Activated naive CD8-positive, alpha-beta T cell treated with anti-CD3 and anti-CD28 coated beads for 36 hours (primary cell): ENCODE results near the gene GLT6D1. TPM values are rescaled to one million over a fixed set of nuclear protein-coding genes. Genes with fewer than 3 reads are reported as not detected.

Experiments used
- DNase-seq: peaks from one replicate; pipeline ENCODE4 v3.0.0; 2021
- H3K27ac Mint-ChIP-seq: one replicate; pipeline ENCODE4 v1.8.0; 2022; ENCODE audit warnings: mild to moderate bottlenecking, moderate library complexity, mixed read lengths
- H3K27me3 Mint-ChIP-seq: one replicate; pipeline ENCODE4 v1.8.0; 2022; ENCODE audit warnings: mild to moderate bottlenecking, mixed read lengths
- H3K36me3 Mint-ChIP-seq: one replicate; pipeline ENCODE4 v1.8.0; 2021; ENCODE audit warnings: mild to moderate bottlenecking, mixed read lengths
- H3K4me1 Mint-ChIP-seq: one replicate; pipeline ENCODE4 v1.8.0; 2021; ENCODE audit warnings: mixed read lengths
- H3K4me3 Mint-ChIP-seq: one replicate; pipeline ENCODE4 v1.8.0; 2022; ENCODE audit warnings: mild to moderate bottlenecking, moderate library complexity, mixed read lengths
- H3K9me3 Mint-ChIP-seq: one replicate; pipeline ENCODE4 v1.8.0; 2022; ENCODE audit warnings: mixed read lengths
- total RNA-seq, 2 experiments: library from RNA; stranded (reverse); gene quantifications; one replicate each; pipeline ENCODE4 v1.2.3, GENCODE V29; 2021

The GLT6D1 gene
- total RNA-seq, 2 experiments from 2014 or later, result not detected

- Mint-ChIP-seq H3K4me3 (no peak overlapping the region), H3K27ac (no peak overlapping the region), H3K4me1 (no peaks in the 10 kb centered on the region), H3K9me3 (no peaks in the 10 kb centered on the region), H3K27me3 (peaks cover 9% of the 10 kb centered on the region), H3K36me3 (no peaks in the 10 kb centered on the region)
- no peak for DNase-seq
Measured at GRCh38 chr9:135608999-135609317, 30.4 kb downstream of the GLT6D1 start.

GRCh38 chr9:135608294-135608998 is 30.9 kb downstream of the GLT6D1 start:
- Mint-ChIP-seq H3K4me3 (no peak overlapping the region), H3K4me1 (no peaks in the 10 kb centered on the region)
- DNase-seq, result no peak

GRCh38 chr9:135607401-135608293 is 31.7 kb downstream of the GLT6D1 start:
- Mint-ChIP-seq H3K4me1 (no peaks in the 10 kb centered on the region), H3K27ac (no peak overlapping the region), H3K9me3 (no peaks in the 10 kb centered on the region), H3K4me3 (no peak overlapping the region), H3K36me3 (no peaks in the 10 kb centered on the region), H3K27me3 (peaks cover 14% of the 10 kb centered on the region)
- DNase-seq, result no peak

More at GRCh38 chr9:135608294-135608998, 30.9 kb downstream of the GLT6D1 start:
- Mint-ChIP-seq H3K36me3 (no peaks in the 10 kb centered on the region), H3K27ac (no peak overlapping the region), H3K9me3 (no peaks in the 10 kb centered on the region), H3K27me3 (peaks cover 10% of the 10 kb centered on the region)

- H3K4me1 Mint-ChIP-seq, result no peaks in the 10 kb centered on the region
- H3K27me3 Mint-ChIP-seq, result peaks cover 15% of the 10 kb centered on the region
- H3K27ac Mint-ChIP-seq, result no peak overlapping the region
- H3K4me3 Mint-ChIP-seq, result no peak overlapping the region
- DNase-seq, result no peak
- no peaks in the 10 kb centered on the region for H3K36me3 Mint-ChIP-seq
- no peaks in the 10 kb centered on the region for H3K9me3 Mint-ChIP-seq
Measured at GRCh38 chr9:135606885-135607259, 32.5 kb downstream of the GLT6D1 start.

GRCh38 chr9:135605238-135605781 is 34.0 kb downstream of the GLT6D1 start:
- H3K4me1 Mint-ChIP-seq, result no peaks in the 10 kb centered on the region
- H3K9me3 Mint-ChIP-seq, result no peaks in the 10 kb centered on the region
- H3K27ac Mint-ChIP-seq, result no peak overlapping the region
- peaks cover 18% of the 10 kb centered on the region for H3K27me3 Mint-ChIP-seq
- no peaks in the 10 kb centered on the region for H3K36me3 Mint-ChIP-seq
- no peak overlapping the region for H3K4me3 Mint-ChIP-seq
- no peak for DNase-seq

GRCh38 chr9:135604437-135605237 is 34.7 kb downstream of the GLT6D1 start:
- H3K36me3 Mint-ChIP-seq, result no peaks in the 10 kb centered on the region
- H3K4me1 Mint-ChIP-seq, result no peaks in the 10 kb centered on the region
- DNase-seq, result no peak
- no peak overlapping the region for H3K4me3 Mint-ChIP-seq
- H3K27me3 Mint-ChIP-seq, result peaks cover 16% of the 10 kb centered on the region
- H3K9me3 Mint-ChIP-seq, result no peaks in the 10 kb centered on the region
- no peak overlapping the region for H3K27ac Mint-ChIP-seq

- no peaks in the 10 kb centered on the region for H3K36me3 Mint-ChIP-seq
- H3K27ac Mint-ChIP-seq, result no peak overlapping the region
- H3K27me3 Mint-ChIP-seq, result peaks cover 20% of the 10 kb centered on the region
- no peaks in the 10 kb centered on the region for H3K9me3 Mint-ChIP-seq
- peak; percentile 40 for DNase-seq
- no peaks in the 10 kb centered on the region for H3K4me1 Mint-ChIP-seq
- no peak overlapping the region for H3K4me3 Mint-ChIP-seq
Measured at GRCh38 chr9:135602789-135603481, 36.4 kb downstream of the GLT6D1 start.

- no peak overlapping the region for H3K27ac Mint-ChIP-seq
- no peaks in the 10 kb centered on the region for H3K4me1 Mint-ChIP-seq
- H3K27me3 Mint-ChIP-seq, result peaks cover 23% of the 10 kb centered on the region
- H3K36me3 Mint-ChIP-seq, result no peaks in the 10 kb centered on the region
- no peak overlapping the region for H3K4me3 Mint-ChIP-seq
- no peaks in the 10 kb centered on the region for H3K9me3 Mint-ChIP-seq
- DNase-seq, result no peak
Measured at GRCh38 chr9:135601988-135602387, 37.4 kb downstream of the GLT6D1 start.

GRCh38 chr9:135600296-135600817 is 39.0 kb downstream of the GLT6D1 start:
- no peak for DNase-seq

GRCh38 chr9:135596211-135596610 is 43.1 kb downstream of the GLT6D1 start:
- H3K27ac Mint-ChIP-seq, result no peak overlapping the region
- H3K4me1 Mint-ChIP-seq, result no peaks in the 10 kb centered on the region
- H3K9me3 Mint-ChIP-seq, result peaks cover 1% of the 10 kb centered on the region
- peaks cover 7% of the 10 kb centered on the region for H3K27me3 Mint-ChIP-seq
- H3K36me3 Mint-ChIP-seq, result no peaks in the 10 kb centered on the region
- no peak for DNase-seq
- H3K4me3 Mint-ChIP-seq, result no peak overlapping the region

More at GRCh38 chr9:135600296-135600817, 39.0 kb downstream of the GLT6D1 start:
- H3K4me3 Mint-ChIP-seq, result no peak overlapping the region
- no peaks in the 10 kb centered on the region for H3K9me3 Mint-ChIP-seq
- no peak overlapping the region for H3K27ac Mint-ChIP-seq
- no peaks in the 10 kb centered on the region for H3K36me3 Mint-ChIP-seq
- no peaks in the 10 kb centered on the region for H3K4me1 Mint-ChIP-seq
- H3K27me3 Mint-ChIP-seq, result peaks cover 23% of the 10 kb centered on the region

GRCh38 chr9:135592625-135593024 is 46.7 kb downstream of the GLT6D1 start:
- H3K27me3 Mint-ChIP-seq, result peaks cover 6% of the 10 kb centered on the region
- no peaks in the 10 kb centered on the region for H3K36me3 Mint-ChIP-seq
- H3K4me1 Mint-ChIP-seq, result no peaks in the 10 kb centered on the region
- no peak overlapping the region for H3K27ac Mint-ChIP-seq
- H3K4me3 Mint-ChIP-seq, result no peak overlapping the region
- peaks cover 1% of the 10 kb centered on the region for H3K9me3 Mint-ChIP-seq
- no peak for DNase-seq

- H3K4me1 Mint-ChIP-seq, result no peaks in the 10 kb centered on the region
- H3K9me3 Mint-ChIP-seq, result peaks cover 1% of the 10 kb centered on the region
- peaks cover 6% of the 10 kb centered on the region for H3K27me3 Mint-ChIP-seq
- no peak overlapping the region for H3K27ac Mint-ChIP-seq
- DNase-seq, result no peak
- no peaks in the 10 kb centered on the region for H3K36me3 Mint-ChIP-seq
- no peak overlapping the region for H3K4me3 Mint-ChIP-seq
Measured at GRCh38 chr9:135592331-135592590, 47.1 kb downstream of the GLT6D1 start.

- Mint-ChIP-seq H3K4me3 (no peak overlapping the region), H3K27me3 (peaks cover 11% of the 10 kb centered on the region), H3K36me3 (no peaks in the 10 kb centered on the region), H3K27ac (no peak overlapping the region), H3K4me1 (no peaks in the 10 kb centered on the region), H3K9me3 (peaks cover 1% of the 10 kb centered on the region)
- DNase-seq, result no peak
Measured at GRCh38 chr9:135591506-135592330, 47.6 kb downstream of the GLT6D1 start.
